Measurements from ENCODE around the gene HOMER1. TPM values are rescaled to one million over a fixed set of nuclear protein-coding genes. Genes with fewer than 3 reads are reported as not detected.

Gene HOMER1
- total and polyA plus RNA-seq, 2 of the 4 experiments (the other 2 are of a cell fraction), result 1.9 to 6.8 TPM

GRCh38 chr5:79416499-79416898 is 97.4 kb downstream of the HOMER1 start:
- no TSS peak for BruUV-seq (replicated peaks)
- Histone ChIP-seq H3K4me1 (ENCODE audit: control insufficient read depth, insufficient read depth, low read length) (peaks cover 2% of the 10 kb centered on the region; the same call in 1 of the 2 replicates), H3K9ac (ENCODE audit: low read depth, low read length) (no peak overlapping the region), H3K36me3 (ENCODE audit: control insufficient read depth, insufficient read depth, low read length) (no peaks in the 10 kb centered on the region), H3K79me1 (ENCODE audit: low read depth in 1 of 2, low read length in 2 of 2) (no peaks in the 10 kb centered on the region), H3K4me2 (ENCODE audit: low read depth, low read length) (peak overlapping the region; percentile 29; the same call in 1 of the 2 replicates), H3K56ac (ENCODE audit: extremely low read depth, insufficient read depth, low read length) (no peak overlapping the region), H2BK20ac (ENCODE audit: low read depth, low read length) (no peak overlapping the region), H3K27me3 (ENCODE audit: control insufficient read depth, insufficient read depth, low read length) (no peaks in the 10 kb centered on the region), H3K27ac (ENCODE audit: insufficient read depth, low read length) (no peak overlapping the region), H4K20me1 (ENCODE audit: insufficient read depth, low read length) (no peaks in the 10 kb centered on the region), H3K14ac (replicated peaks; ENCODE audit: low read depth, low read length) (0 out of 2 replicates have a peak overlapping the region, but pooled peaks have one; percentile 41), H3K4ac (ENCODE audit: low read depth, low read length) (no peak overlapping the region), H3K4me3 (ENCODE audit: insufficient read depth, low read depth, low read length) (no peak overlapping the region), H4K8ac (ENCODE audit: low read depth in 2 of 2, low read length in 2 of 2) (no peak overlapping the region), H2AFZ (replicated peaks; ENCODE audit: low read length, poor library complexity) (no peak overlapping the region), H2BK15ac (ENCODE audit: low read depth, low read length) (no peak overlapping the region), H3K23ac (ENCODE audit: low read depth, low read length) (no peak overlapping the region), H4K91ac (ENCODE audit: insufficient read depth, low read depth, low read length) (no peak overlapping the region), H2AK5ac (ENCODE audit: low read depth, low read length) (no peak overlapping the region), H2BK120ac (ENCODE audit: low read depth, low read length) (no peak overlapping the region), H2AK9ac (replicated peaks; ENCODE audit: low read depth, low read length, poor library complexity) (no peak overlapping the region), H4K5ac (ENCODE audit: low read depth, low read length) (no peak overlapping the region), H3K18ac (ENCODE audit: low read depth, low read length) (no peak overlapping the region), H2BK5ac (ENCODE audit: low read depth, low read length, poor library complexity, severe bottlenecking) (no peak overlapping the region), H3K9me1 (ENCODE audit: insufficient read depth, low read length) (no peaks in the 10 kb centered on the region), H3K9me3 (ENCODE audit: control insufficient read depth, insufficient read depth, low read length) (no peaks in the 10 kb centered on the region)
- TF ChIP-seq RCOR1 (IDR thresholded peaks at IDR 0.05; ENCODE audit: insufficient replicate concordance, low read length) (no peak), SMC3 (IDR thresholded peaks at IDR 0.05; ENCODE audit: low read depth, low read length) (no peak), USF2 (IDR thresholded peaks at IDR 0.05; ENCODE audit: low read depth, low read length) (no peak), ELK1 (IDR thresholded peaks at IDR 0.05; ENCODE audit: borderline replicate concordance, low read depth, low read length) (no peak), MAZ (IDR thresholded peaks at IDR 0.05; ENCODE audit: borderline replicate concordance, low read depth, low read length) (no peak), CHD1 (IDR thresholded peaks at IDR 0.05; ENCODE audit: low read depth, low read length) (no peak), MXI1 (IDR thresholded peaks at IDR 0.05; ENCODE audit: borderline replicate concordance, low read depth, low read length) (no peak), MAFK (IDR thresholded peaks at IDR 0.05; ENCODE audit: low read depth, low read length) (no peak), RFX5 (IDR thresholded peaks at IDR 0.05; ENCODE audit: low read depth, low read length) (no peak), POLR2A (IDR thresholded peaks at IDR 0.05; ENCODE audit: low read depth, low read length) (no peak), RAD21 (IDR thresholded peaks at IDR 0.05; ENCODE audit: low read length) (no peak), CTCF (conservative IDR thresholded peaks at IDR 0.05; ENCODE audit: low read depth, low read length) (no peak), CEBPB (IDR thresholded peaks at IDR 0.05; ENCODE audit: low read depth, low read length) (no peak), BHLHE40 (IDR thresholded peaks at IDR 0.05; ENCODE audit: low read depth, low read length) (no peak), FOS (IDR thresholded peaks at IDR 0.05; ENCODE audit: low read depth, low read length) (no peak), NFE2L2 (IDR thresholded peaks at IDR 0.05; ENCODE audit: low read depth, low read length) (no peak)
- CTCF ChIA-PET, result no interaction called here
- in situ Hi-C loops (cut with MboI; ENCODE audit: low sequenced_read_pairs), result no loop called here
- dilution Hi-C loops (cut with HindIII; ENCODE audit: low sequenced_read_pairs, unreplicated experiment), result no loop called here
- POLR2A ChIA-PET (ENCODE audit: unreplicated experiment), result no interaction called here
- WGBS, 2 experiments (ENCODE audit: extremely low coverage in 2 of 2, insufficient read length in 1 of 2), result no CpG with 5 or more reads among the region's 2 CpGs
- intact Hi-C loops (cut with micrococcal nuclease), result no loop called here
- ATAC-seq (ENCODE audit: low read depth) (peak; percentile 24; the same call in 1 of the 2 replicates), DNase-seq (peak; percentile 4)
